Small intestine (tissue), 7 donors: ENCODE data around the gene PEX12. TPM values are rescaled to one million over a fixed set of nuclear protein-coding genes. Genes with fewer than 3 reads are reported as not detected.
"Not testable (repeated sequence)": the region's sequence is repeated elsewhere in the genome, so short reads cannot be mapped to it uniquely, and the experiment has no call there.

ENCODE experiments used
- DNase-seq, 2 donors: peaks; one replicate each; pipeline versions ENCODE4 v3.0.0 to v3.0.0-alpha.2; 2013
- FAIRE-seq: peaks from 2 replicates; lab custom pipeline; 2012; peaks lifted over from hg19 to GRCh38; lab: Jason Lieb, UNC
- H3K27ac ChIP-seq, 3 donors: one replicate each; pipeline ENCODE4 v1.5.1; 2013; ENCODE audit warnings: low read length in 2 of 3, mild to moderate bottlenecking in 2 of 3, control low read depth in 1 of 3, inconsistent platforms in 1 of 3, low read depth in 1 of 3, moderate library complexity in 1 of 3
- H3K27me3 ChIP-seq, 3 donors: one replicate each; pipeline ENCODE4 v1.6.1; 2013; ENCODE audit warnings: low read length in 3 of 3, inconsistent platforms in 1 of 3; ENCODE audit not compliant: control insufficient read depth in 3 of 3, insufficient read depth in 3 of 3
- H3K36me3 ChIP-seq, 3 donors: one replicate each; pipeline ENCODE4 v1.6.1; 2013; ENCODE audit warnings: low read length in 3 of 3, inconsistent platforms in 1 of 3, low read depth in 1 of 3, mild to moderate bottlenecking in 1 of 3, moderate library complexity in 1 of 3; ENCODE audit not compliant: control insufficient read depth in 3 of 3, insufficient read depth in 2 of 3
- H3K4me1 ChIP-seq, 3 donors: one replicate each; pipeline ENCODE4 v1.6.1; 2013; ENCODE audit warnings: low read length in 2 of 3, inconsistent platforms in 1 of 3, low read depth in 1 of 3, mild to moderate bottlenecking in 1 of 3, moderate library complexity in 1 of 3; ENCODE audit not compliant: control insufficient read depth in 3 of 3, insufficient read depth in 2 of 3
- H3K4me3 ChIP-seq, 3 donors: one replicate each; pipeline ENCODE4 v1.5.1; 2013; ENCODE audit warnings: low read length in 3 of 3, control low read depth in 1 of 3, inconsistent platforms in 1 of 3, low read depth in 1 of 3, mild to moderate bottlenecking in 1 of 3, moderate library complexity in 1 of 3
- H3K9me3 ChIP-seq, 2 donors: one replicate each; pipeline ENCODE4 v1.6.1; 2013; ENCODE audit warnings: low read depth in 1 of 2, low read length in 1 of 2; ENCODE audit not compliant: control insufficient read depth in 2 of 2, insufficient read depth in 1 of 2
- WGBS, 3 donors: extraction: QIAGEN DNeasy Blood & Tissue Kit; methylation state at CpG; one replicate each; pipeline ENCODE4 v1.1.7; 2013; 5-methylcytosine and 5-hydroxymethylcytosine counted together
- polyA plus RNA-seq, 4 donors: library from polyadenylated mRNA; stranded (reverse) in 3 of 4; unstranded in 1 of 4; fragments of 200-250 nt in 3 of 4; fragments of 120-200 nt in 1 of 4; gene quantifications; one replicate each; pipeline versions ENCODE4 v1.2.1 to v1.2.3, GENCODE V29; 2013
- donor health status: healthy with polysubstance abuse.
- donor health status: control.
- donor health status: control.
- donor health status: Bipolar disorder and iron deficiency.
- donor health status: healthy.

PEX12 gene
- polyA plus RNA-seq, 4 donors = 2.9 to 7.4 (median 3.4) TPM

- 81 to 92% (median 84%) methylated on average over 3 of the region's 3 CpGs for WGBS, 3 donors
- FAIRE-seq = no peak
- Histone ChIP-seq H3K27ac (no peak overlapping the region), H3K4me1 (peaks cover 0 to 3% (median 3%) of the 10 kb centered on the region in 3 donors), H3K36me3 (peaks cover 0 to 8% (median 0%) of the 10 kb centered on the region in 3 donors), H3K27me3 (no peaks in the 10 kb centered on the region), H3K4me3 (no peak overlapping the region), H3K9me3 (no peaks in the 10 kb centered on the region)
- DNase-seq = no peak
Observed at GRCh38 chr17:35575759-35576158, 2.6 kb downstream of the PEX12 start.

GRCh38 chr17:35569405-35569804 is 9.0 kb downstream of the PEX12 start:
- WGBS, 3 donors = 22 to 62% (median 48%) methylated on average over 2 of the region's 2 CpGs
- no peak for FAIRE-seq
- Histone ChIP-seq H3K4me3 (peak overlapping the region in 1 of 3 donors; percentile 64), H3K9me3 (no peaks in the 10 kb centered on the region), H3K36me3 (peaks cover 0 to 8% (median 0%) of the 10 kb centered on the region in 3 donors), H3K27me3 (no peaks in the 10 kb centered on the region), H3K4me1 (peaks cover 0 to 11% (median 5%) of the 10 kb centered on the region in 3 donors), H3K27ac (no peak overlapping the region)
- no peak for DNase-seq

GRCh38 chr17:35568561-35568960 is 9.8 kb downstream of the PEX12 start:
- peak overlapping the region; percentile 79 to 94 (median 84) for H3K27ac ChIP-seq
- H3K4me1 ChIP-seq = peaks cover 0 to 11% (median 5%) of the 10 kb centered on the region in 3 donors
- H3K9me3 ChIP-seq = no peaks in the 10 kb centered on the region
- peak overlapping the region; percentile 64 to 71 (median 67) for H3K4me3 ChIP-seq
- H3K36me3 ChIP-seq = peaks cover 0 to 4% (median 0%) of the 10 kb centered on the region in 3 donors
- no peaks in the 10 kb centered on the region for H3K27me3 ChIP-seq
- FAIRE-seq = no peak
- WGBS, 3 donors = 6 to 20% (median 11%) methylated on average over 15 of the region's 15 CpGs
- DNase-seq = peak; percentile 70 to 71

- no peak for DNase-seq
- peak overlapping the region in 2 of 3 donors; percentile 64 to 71 for H3K4me3 ChIP-seq
- WGBS, 3 donors = 68 to 72% (median 72%) methylated on average over 11 of the region's 11 CpGs
- H3K36me3 ChIP-seq = no peaks in the 10 kb centered on the region
- peaks cover 0 to 11% (median 5%) of the 10 kb centered on the region in 3 donors for H3K4me1 ChIP-seq
- H3K27ac ChIP-seq = no peak overlapping the region
- no peaks in the 10 kb centered on the region for H3K27me3 ChIP-seq
- H3K9me3 ChIP-seq = no peaks in the 10 kb centered on the region
- FAIRE-seq = no peak
Observed at GRCh38 chr17:35566968-35567367, 11.4 kb downstream of the PEX12 start.

- H3K36me3 ChIP-seq, H3K4me1 ChIP-seq, H3K4me3 ChIP-seq, H3K27ac ChIP-seq, DNase-seq, H3K9me3 ChIP-seq, H3K27me3 ChIP-seq, FAIRE-seq: not testable (repeated sequence)
- 79 to 91% (median 88%) methylated on average over 12 to 16 of the region's 16 CpGs for WGBS, 3 donors
Observed at GRCh38 chr17:35563181-35563580, 15.2 kb downstream of the PEX12 start.

- H3K9me3 ChIP-seq = no peaks in the 10 kb centered on the region
- 22 to 36% (median 35%) methylated on average over 3 of the region's 3 CpGs for WGBS, 3 donors
- DNase-seq (peak; percentile 57 to 70), FAIRE-seq (no peak)
- no peak within 1 kb of the TSS for H3K4me3 ChIP-seq
- H3K27ac ChIP-seq = no peak within 1 kb of the TSS
- H3K4me1 ChIP-seq = no peaks in the 10 kb centered on the region
- H3K27me3 ChIP-seq = peaks cover 0 to 3% (median 0%) of the 10 kb centered on the region in 3 donors
- H3K36me3 ChIP-seq = no peaks in the 10 kb centered on the region
Observed at GRCh38 chr17:35560703-35561102, 17.7 kb downstream of the PEX12 start, which contains the start of gene SLFN14. Gene SLFN14, minus strand, starts transcription at chr17:35560819. Its CDS starts 2,757 bp downstream, at chr17:35558062.

GRCh38 chr17:35559495-35560210 is 18.7 kb downstream of the PEX12 start:
- Histone ChIP-seq H3K4me3 (no peak overlapping the region), H3K9me3 (no peaks in the 10 kb centered on the region), H3K27ac (no peak overlapping the region), H3K36me3 (no peaks in the 10 kb centered on the region), H3K27me3 (peaks cover 0 to 3% (median 0%) of the 10 kb centered on the region in 3 donors), H3K4me1 (no peaks in the 10 kb centered on the region)
- no peak for FAIRE-seq
- 70 to 84% (median 71%) methylated on average over 2 of the region's 2 CpGs for WGBS, 3 donors
- no peak for DNase-seq

GRCh38 chr17:35557353-35557752 is 21.0 kb downstream of the PEX12 start:
- DNase-seq = no peak
- no peak overlapping the region for H3K27ac ChIP-seq
- 87 to 95% (median 92%) methylated on average over 3 of the region's 3 CpGs for WGBS, 3 donors
- peaks cover 0 to 3% (median 3%) of the 10 kb centered on the region in 3 donors for H3K27me3 ChIP-seq
- no peaks in the 10 kb centered on the region for H3K36me3 ChIP-seq
- no peaks in the 10 kb centered on the region for H3K4me1 ChIP-seq
- no peak for FAIRE-seq
- H3K4me3 ChIP-seq = no peak overlapping the region
- no peaks in the 10 kb centered on the region for H3K9me3 ChIP-seq
